Activated CD8-positive, alpha-beta memory T cell treated with anti-CD3 and anti-CD28 coated beads for 48 hours (primary cell): Measurements from ENCODE around the gene RABL6.
"Not testable (repeated sequence)": the region's sequence is repeated elsewhere in the genome, so short reads cannot be mapped to it uniquely, and the experiment has no call there.

Source experiments
- DNase-seq, 3 experiments: peaks; one replicate each; pipeline ENCODE4 v3.0.0-alpha.2; 2020; ENCODE audit warnings: low read depth in 2 of 3, low spot score in 2 of 3

RABL6 gene

DNA sequence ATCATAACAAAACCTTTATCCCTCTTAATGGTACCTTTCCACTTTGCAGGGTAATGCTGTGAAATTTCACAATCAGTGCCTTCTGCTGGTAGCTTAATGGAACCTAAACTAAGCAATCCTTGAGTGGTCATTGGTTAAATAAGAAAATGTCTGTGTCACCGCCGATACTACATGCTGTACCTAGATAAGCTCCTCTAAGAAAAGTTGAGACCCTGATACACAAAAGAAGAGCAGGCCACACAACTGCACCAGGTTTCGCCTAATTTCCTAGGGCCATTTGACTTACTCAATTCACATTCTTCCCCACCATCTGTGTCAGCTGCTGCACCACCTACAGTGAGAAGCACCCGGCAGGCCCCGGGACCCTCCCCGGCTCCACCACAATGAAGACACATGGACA is 67.4 kb downstream of the RABL6 start:
- no peak for DNase-seq

DNA sequence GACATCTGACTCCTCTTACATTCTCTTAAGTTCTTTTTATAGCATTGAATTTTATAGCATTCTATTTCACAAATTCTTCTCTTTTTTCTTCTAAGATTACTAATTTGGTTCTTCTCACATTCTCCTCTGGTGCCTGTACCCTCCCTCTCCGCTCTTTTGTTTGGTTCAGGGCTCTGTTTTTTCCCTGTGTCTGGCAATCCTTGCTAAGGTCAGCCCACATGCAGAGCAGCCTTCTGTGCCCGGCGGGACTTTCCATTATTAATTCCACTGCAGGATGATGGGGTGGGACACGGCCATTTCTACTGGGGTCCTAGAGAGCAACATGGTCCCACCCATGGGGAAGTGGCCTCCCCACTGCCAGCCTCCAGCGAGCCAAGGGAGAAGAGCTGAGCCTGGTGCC is 68.7 kb downstream of the RABL6 start:
- DNase-seq, result no peak

DNA sequence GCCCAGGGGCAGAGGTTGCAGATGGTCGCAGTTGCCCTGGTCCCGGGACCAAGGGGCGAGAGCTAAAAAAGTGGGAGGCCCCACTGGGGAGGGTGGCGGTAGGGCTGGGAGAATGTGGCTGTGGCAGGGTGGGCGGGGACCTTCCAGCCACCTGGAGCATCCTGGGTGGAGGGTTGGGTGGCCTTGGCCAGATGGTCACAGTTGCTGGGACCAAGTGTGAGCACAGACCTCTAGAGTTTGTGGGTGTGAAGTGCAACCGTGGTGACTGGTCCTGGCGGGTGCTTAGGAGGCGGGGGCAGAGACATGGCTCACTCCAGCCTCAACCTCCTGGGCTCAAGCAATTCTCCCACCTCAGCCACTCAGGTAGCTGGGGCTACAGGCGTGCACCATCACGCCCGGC is 72.9 kb downstream of the RABL6 start:
- no peak for DNase-seq

DNA sequence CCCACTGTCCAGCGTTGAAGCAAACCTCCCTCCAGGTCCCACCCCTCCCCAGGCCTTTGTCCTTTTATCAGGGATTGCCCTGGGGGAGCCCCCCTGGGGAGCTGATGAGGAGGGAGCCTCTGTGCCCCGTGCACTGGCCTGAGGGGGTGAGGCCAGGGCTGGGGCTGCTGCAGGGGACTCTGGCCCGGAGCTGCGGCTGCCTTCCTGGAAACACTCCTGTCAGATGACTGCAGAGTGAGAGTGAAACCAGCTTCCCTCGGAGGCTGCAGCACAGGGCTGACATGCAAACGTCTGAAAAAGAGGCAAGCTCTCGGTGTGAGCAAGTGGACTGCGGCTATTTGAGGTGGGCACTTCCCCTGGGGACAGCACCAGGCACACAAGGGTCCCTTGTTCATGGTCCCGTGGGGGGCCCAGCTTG is 74.0 kb downstream of the RABL6 start:
- DNase-seq, result peak in 2 of 3 experiments; percentile 39 to 44

DNA sequence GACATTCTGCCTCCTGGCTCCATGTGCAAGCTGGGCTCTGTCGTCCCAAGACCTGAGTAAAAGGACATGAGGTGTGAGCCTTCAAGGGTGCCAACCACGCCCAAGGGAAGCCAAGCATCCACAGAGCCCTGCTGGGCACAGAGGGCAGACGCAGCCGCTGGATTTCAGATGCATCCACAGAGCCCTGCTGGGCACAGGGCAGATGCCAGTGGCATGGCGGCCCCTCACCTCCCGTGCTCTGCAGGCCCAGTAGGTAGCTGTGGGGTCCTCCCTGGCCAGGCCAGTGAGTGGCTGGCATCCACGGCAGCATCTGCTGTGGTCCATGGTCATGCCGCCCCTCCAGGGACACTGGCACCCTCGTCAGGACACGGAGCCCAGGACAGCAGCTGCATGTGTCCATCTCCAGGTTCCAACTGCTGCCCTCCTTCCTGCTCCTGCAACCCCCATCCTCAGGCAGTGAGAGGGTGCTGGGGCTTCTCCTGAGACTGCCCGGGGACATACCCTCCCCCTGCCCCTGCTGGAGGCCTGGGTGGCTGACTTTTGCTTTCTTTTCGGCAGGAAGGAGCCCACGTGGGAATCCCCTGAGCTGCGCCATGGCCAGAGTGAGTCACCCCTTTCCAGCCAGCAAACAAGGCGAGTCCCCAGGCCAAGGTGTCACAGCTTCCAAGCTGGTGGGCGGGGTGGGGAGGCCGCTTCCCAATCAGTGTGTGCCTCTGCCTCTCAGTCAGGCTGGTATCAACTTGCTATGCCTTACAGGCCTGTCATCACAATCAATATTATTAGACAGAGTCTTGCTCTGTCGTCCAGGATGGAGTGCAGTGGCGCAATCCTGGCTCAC is 74.6 kb downstream of the RABL6 start:
- peak; percentile 49 to 83 (median 81) for DNase-seq

DNA sequence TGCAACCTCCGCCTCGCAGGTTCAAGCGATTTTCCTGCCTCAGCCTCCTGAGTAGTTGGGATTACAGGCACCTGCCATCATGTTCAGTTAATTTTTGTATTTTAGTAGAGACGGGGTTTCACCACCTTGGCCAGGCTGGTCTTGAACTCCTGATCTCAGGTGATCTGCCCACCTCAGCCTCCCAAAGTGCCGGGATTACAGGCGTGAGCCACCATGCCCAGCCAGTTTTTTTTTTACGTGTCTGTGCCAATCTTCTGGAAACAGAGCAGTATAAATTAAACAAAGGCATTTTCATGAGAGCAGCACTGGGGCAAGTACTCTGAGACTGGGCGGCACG is 75.2 kb downstream of the RABL6 start:
- DNase-seq, result not testable (repeated sequence)

DNA sequence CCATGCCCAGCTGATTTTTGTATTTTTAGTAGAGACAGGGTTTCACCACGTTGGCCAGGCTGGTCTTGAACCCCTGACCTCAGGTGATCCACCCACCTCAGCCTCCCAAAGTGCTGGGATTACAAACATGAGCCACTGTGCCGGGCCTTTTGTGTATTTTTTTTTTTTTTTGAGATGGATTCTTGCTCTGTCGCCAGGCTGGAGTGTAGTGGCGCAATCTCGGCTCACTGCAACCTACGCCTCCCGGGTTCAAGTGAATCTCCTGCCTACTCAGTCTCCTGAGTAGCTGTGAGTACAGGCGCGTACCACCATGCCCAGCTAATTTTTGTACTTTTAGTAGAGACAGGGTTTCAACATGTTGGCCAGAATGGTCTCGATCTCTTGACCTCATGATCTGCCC is 75.9 kb downstream of the RABL6 start:
- DNase-seq, result not testable (repeated sequence)

DNA sequence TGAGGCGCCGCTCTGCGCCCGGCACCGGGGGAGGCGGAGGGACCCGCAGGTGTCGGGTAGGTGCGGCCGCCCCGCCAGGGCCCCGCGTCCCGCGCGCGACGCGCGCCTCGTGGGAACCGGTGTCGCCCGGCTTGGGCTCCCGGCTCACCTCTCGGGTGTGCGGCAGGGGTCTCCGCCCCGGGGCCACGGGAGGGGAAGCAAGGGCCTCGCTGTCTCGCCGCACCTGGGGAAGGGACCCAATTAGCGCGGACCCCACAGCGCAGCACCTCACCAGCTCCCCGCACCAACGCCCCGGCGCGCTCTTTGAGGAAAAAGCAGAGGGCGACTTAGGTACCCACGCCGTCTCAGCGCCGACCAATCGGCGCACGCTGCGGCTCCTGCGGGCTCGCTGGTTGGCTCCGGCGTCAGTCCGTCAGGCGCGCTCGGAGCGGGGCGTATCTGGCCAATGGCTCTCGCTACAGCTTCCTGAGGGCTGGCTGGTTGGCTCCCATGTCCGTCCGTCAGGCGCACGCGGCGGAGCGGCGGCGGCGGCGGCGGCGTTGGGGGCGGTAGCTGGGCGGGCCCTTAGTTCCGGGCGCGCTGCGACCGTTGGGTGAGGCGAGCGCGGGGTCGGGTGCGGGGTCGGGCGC is 78.3 kb downstream of the RABL6 start, which contains the start of gene TRAF2:
TSS of gene TRAF2 (plus strand) at position 567 of the 629 bp plus-strand sequence. CDS start 12,225 bp downstream, outside the sequence.
- peak; percentile 85 to 98 (median 97) for DNase-seq

DNA sequence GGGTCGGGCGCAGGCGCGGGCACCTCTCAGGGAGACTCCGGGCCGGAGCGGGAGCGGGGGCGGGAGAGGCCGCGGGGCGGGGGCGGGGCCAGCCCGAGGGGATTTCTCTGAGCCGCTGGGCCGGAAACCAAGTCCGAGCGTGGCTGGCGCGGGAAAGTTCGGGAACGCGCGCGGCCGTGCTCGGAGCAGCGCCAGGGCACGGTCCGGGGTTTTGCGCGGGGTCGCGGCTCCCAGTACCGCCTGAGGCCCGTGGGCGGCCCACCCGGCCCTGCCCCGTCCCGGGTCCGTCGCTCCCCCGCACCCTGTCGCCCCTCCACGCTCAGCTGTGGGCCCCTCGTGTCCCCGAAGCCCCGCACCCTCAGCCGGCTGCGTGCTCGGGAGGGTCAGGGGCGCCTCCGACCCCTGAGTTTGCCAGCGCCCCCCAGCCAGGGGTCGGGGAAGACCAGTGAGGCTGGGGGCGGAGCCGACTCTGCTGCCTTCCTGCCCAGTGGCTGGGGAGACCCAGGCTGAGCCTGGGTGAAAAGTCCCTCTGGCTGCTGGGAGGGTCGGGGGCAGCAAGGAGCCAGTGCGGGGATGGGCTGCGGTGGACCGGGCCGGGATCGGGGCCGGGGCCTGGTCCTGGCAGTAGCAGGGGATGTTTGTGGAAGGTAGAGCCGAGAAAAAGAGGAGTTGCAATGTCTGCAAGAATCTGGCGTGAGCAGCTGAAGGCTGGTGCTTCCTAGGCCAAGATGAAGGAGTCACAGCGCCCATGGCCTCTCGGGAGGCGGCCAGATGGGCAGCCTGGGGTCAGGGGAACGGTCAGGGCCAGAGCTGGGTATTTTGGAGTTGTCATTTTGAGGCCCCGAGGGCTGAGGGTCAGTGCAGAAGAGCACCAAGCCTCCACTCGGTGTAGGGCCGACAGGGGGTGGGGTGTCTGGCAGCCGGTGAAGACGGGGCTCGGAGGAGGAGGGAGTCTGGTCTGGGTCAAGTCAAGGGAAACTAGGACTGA is 79.2 kb downstream of the RABL6 start:
- DNase-seq, result peak in 2 of 3 experiments; percentile 18 to 35

DNA sequence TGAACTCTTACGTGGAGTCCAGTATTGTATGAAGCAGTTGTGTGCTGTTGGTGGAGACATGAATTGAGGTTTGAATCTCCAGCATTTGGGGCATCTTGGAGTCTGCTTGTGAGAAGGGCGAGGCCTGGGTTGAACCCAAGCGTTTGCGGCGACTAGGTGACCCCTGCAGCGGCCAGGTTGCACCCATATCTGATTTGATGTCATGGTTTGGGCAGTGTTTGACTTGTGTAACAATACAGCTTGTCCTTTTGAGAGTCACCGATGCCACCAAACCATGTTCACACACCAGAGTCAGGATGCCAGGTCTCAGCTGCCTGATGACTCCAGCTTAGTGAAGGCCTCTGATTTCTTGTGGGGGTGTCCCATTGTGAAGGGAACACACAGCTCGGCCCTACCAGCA is 80.7 kb downstream of the RABL6 start:
- DNase-seq, result no peak

DNA sequence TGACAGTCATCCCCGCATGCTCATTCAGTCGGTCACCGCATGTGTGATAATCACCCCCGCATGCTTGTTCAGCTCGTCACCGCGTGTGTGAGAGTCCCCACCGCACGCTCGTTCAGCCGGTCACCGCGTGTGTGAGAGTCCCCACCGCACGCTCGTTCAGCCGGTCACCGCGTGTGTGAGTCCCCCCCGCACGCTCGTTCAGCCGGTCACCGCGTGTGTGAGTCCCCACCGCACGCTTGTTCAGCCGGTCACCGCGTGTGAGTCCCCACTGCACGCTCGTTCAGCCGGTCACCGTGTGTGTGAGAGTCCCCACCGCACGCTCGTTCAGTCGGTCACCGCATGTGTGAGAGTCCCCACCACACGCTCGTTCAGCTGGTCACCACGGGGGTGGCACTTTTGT is 82.1 kb downstream of the RABL6 start:
- DNase-seq, result no peak

DNA sequence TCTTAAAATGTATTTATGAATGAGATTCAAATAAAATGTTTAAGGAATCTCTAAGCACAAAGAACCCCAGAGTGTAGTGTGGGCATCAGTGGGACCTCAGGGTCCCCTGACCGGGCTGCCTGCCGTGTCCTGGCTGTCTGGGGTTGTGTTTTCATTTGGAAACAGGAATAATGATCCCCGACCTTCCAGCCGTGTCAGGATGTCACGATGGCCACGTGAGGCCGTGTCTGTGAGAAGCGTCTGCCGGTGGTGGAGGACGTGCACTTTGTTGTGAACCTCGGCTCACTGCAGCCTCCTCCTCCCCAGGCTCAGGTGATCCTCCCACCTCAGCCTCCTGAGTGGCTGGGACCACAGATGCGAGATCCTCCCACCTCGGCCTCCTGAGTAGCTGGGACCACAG is 82.9 kb downstream of the RABL6 start:
- DNase-seq, result no peak
